NT2/D1 (cell line): Measurements from ENCODE around the gene GRIK1.

Source experiments
- SUZ12 ChIP-seq: IDR thresholded peaks from 2 replicates; pipeline ENCODE4 v1.6.1; 2011; ENCODE audit not compliant: insufficient read length, insufficient read depth; ENCODE audit errors: extremely low read depth
- YY1 ChIP-seq: IDR thresholded peaks from 2 replicates; pipeline ENCODE4 v1.6.1; 2011; ENCODE audit not compliant: insufficient read length, insufficient read depth
- ZNF274 ChIP-seq: IDR thresholded peaks from 2 replicates; pipeline ENCODE4 v1.6.1; 2011; ENCODE audit warnings: mild to moderate bottlenecking, low read depth, low read length

- TF ChIP-seq ZNF274, result no peak
- no peak for TF ChIP-seq YY1
- no peak for TF ChIP-seq SUZ12
Observed at GRCh38 chr21:29624776-29625175, 315.0 kb downstream of the GRIK1 start.
